Activated CD4-positive, CD25-positive, alpha-beta regulatory T cell treated with anti-CD3 and anti-CD28 coated beads, Interleukin-2, amount 50 U/mL, for 72 hours (primary cell): ENCODE results near the gene CARNS1.

Source experiments
- DNase-seq: peaks from one replicate; pipeline ENCODE4 v3.0.0; 2021

CARNS1 gene, protein sequence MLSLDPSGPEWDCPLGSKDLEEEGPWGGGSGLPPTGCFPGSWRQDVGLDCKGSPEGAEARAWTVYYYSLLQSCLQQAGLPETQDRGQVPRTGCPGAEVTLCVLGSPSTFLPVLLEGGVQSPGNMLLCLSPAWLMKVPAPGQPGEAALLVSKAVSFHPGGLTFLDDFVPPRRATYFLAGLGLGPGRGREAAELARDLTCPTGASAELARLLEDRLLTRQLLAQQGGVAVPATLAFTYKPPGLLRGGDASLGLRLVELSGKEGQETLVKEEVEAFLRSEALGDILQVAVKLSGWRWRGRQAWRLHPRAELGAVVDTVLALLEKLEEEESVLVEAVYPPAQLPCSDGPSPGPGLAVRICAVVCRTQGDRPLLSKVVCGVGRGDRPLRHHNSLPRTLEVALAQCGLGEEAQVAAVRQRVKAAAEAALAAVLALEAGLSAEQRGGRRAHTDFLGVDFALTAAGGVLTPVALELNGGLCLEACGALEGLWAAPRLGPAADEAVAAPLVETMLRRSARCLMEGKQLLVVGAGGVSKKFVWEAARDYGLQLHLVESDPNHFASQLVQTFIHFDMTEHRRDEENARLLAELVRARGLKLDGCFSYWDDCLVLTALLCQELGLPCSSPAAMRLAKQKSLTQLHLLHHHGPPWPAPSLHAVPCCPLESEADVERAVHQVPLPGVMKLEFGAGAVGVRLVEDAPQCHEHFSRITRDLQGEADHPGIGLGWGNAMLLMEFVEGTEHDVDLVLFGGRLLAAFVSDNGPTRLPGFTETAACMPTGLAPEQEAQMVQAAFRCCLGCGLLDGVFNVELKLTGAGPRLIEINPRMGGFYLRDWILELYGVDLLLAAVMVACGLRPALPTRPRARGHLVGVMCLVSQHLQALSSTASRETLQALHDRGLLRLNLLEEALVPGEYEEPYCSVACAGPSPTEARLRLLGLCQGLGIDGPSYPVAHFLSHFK

DNA sequence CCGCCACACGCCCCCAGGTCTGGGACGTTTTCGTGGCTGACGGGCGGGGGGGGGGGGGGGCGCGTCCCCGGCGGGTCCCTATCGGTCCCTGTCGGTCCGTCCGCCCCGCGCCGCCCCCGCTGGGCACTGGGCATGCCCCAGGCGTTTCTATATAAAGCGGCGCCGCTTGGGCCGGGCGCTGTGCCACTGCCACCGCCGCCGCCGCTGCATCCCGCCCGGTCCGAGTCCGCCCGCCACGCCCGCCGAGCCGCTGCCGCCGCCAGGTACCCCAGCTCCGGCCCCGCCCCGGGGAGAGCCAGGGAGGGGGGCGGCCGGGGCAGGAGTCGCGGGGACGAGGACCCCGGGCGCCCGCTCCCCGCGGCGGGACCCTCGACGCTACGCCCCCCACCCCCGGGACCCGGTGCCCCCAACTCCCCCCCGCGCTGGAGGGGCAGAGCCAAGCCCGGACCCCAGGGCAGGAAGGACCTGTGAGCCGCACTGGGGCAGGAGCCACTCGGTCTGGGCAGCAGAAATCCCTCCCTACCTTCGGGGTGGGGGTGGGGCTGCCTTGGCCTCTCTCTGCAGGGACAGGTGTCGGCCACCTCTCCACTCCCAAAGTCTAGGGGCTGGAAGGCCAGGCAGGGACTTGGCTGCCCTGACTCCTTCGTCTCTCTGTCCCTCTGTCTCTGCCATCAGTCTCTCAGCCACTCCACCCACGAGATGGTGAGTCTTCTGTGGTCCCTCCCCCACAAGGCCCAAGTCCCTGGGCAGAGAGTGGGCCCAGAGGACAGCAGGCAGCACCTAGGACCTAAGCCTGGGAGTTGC lies at the start of gene CARNS1:
TSS of gene CARNS1 (plus strand) at position 178 of the 804 bp plus-strand sequence. CDS start at position 700, 522 bp downstream.
- DNase-seq: no peak

DNA sequence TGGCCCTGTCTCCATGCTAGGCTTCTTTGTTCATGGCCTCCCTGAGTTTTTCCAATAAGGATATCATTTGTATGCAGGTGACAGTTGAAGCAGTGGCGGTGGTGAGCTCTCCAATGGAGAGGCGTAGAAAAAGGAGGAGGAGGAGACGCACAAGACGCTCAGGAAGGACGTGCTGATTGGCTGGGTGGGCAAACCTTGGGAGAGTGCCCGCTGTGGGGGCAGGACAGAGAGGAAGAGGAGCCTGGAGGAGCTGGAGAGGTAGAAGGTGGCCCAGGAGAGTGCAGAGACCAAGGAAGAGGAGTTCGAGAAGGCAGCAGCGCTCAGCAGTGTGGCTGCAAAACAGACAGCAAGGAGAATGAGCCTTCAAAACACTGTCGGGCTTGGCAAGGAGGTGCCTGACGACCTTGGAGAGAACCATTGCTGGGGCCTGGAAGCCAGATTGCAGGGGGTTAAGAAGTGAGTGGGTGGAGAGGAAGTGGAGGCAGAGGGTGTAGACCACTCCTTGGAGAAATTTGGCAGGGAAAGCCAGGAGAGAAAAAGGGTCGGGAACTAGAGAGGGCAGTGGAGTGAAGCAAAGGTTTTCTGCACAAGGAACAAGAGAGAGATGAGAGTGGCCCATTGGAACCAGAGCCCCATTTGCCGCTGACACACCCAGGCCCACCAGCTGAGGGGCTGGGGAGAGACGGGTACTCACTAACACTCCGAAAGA lies 49.6 kb upstream of the CARNS1 start:
- no peak for DNase-seq

DNA sequence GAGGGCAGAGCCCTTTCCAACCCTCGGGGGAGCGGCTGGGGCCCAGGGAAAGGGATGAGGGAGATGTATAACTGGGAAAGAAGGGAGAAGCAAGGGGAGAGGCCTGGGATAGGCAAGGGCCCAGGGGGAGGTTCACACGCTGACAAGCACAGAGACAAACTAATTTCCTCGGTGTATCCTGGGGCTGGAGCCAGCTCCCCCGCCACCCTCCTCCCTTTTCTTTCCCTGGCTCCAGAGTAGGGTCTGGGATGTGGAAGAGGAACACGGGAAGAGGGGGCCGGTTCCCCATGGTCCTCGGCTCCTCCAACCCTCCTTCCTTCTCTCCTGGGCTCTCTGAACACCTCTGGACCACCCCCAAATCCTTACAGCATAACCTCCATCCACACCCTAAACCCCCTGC lies 48.9 kb upstream of the CARNS1 start:
- no peak for DNase-seq

DNA sequence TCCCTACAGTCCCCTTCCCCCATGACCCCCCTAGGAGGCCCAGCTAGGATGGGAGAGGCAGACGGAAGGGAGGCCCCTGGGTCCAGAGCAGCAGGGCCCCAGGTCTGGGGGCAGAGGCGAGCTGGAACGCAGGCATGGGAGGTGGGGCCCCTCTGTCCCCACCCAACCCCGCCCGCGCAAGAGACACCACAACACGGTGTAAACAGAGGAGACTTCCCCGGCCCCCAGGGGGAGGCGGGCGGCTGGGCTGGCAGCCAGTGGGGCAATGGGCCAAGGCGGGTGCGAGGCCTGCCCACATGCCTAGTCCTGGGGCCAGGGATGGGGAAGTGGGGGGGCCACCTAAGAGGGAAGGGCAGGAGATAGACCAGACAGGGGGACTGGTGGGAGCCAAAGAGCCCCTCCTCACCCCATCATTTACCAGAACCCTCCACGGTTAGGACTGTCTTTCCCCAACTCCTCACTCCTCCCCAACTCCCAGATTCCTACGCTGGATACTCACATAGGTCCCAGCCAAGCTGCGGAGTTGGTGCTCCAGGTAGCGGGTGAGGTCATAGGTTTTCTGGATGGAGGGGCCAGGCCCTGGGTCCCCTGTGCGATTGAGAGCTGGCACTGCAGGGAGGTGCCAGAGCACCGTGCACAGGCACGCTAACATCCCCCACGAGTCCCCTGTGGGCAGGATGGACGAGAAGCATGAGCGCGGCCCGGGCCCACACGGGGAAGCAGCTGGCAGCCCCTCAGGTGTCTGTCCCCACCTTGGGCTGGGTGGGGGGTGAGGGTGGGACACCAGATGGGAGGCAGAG lies 48.3 kb upstream of the CARNS1 start:
- DNase-seq: no peak

DNA sequence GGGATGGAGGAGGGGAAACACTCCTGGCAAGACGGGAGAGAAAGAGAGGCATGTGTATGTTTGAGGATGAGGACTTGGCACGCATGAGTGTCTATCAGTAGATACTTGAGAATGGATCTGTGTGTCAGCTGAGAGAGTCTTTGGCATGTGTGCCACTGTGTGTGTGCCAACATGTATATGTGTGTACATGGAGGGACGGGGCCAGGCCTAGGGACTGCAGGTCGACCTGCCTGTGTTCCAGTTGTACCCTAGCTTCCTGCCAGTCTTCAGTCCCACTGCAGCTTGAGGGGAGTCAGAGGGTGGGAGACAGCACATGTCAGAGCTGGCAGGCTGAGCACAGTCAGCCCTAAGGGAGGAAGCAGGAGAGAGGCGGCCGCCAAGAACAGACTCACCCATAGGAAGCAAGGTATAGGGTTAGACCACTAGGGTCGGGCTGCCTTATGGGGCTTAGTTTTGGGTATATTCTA lies 47.7 kb upstream of the CARNS1 start:
- no peak for DNase-seq

DNA sequence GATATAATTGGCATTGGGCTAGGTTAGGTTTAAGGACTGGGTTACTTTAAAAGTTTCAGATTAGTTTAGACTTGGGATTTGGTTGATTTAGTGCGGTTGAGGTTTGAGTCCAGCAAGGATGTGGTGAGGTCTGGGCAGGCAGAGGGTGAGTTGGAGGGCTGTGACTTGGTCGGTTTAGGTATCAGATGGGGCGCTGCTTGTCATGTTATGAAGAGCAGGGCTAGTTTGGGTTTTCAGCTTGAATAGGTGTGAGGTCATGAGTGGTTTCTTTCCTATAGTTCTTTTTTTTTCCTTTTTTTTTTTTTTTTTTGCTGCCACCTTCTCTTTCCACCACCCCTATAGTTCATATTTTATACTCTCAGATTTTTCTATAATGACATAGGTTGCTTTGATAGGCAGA lies 46.9 kb upstream of the CARNS1 start:
- DNase-seq: no peak

DNA sequence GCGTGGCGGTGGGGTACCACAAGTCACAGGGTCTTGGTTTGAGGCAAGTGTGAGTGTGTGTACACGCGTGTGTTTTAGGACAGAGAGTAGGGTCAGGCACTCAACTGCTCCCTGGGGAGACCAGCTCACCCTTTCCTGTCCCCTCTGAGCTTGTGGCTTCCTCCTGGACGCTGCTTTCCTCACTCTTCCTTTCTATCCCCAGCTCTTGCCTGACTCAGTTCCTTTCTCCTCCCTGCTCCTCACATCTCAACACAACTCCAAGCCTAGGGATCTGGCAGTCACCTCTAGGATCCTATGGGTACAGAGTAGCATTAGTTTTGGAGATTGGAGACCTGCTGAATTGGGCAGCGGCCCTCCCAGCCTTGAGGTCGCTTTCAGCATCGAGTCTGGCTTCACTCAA lies 46.2 kb upstream of the CARNS1 start:
- no peak for DNase-seq

DNA sequence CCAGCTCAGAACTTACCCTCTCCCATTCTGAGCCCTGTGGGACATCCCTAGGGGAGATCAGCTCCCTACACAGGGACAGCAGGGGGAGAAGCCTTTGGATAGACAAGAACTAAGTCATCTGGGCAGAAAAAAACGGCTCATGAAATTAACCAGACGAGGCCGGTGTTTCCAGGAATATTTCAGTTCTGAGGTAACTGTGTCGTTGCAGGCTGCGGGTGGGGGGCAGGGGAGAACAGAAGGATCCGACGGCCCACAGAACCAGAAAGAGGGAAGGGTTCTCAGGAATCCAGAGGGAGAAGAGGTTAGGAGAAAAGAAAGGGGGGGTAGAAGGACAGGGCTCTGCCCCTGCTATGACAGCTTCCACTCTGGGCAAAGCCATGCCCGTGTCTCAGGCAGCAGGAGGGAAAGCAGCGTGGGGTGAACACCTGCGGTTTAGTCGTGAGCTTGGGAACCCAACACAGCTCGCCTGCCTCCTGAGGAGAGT lies 45.6 kb upstream of the CARNS1 start:
- DNase-seq: no peak

DNA sequence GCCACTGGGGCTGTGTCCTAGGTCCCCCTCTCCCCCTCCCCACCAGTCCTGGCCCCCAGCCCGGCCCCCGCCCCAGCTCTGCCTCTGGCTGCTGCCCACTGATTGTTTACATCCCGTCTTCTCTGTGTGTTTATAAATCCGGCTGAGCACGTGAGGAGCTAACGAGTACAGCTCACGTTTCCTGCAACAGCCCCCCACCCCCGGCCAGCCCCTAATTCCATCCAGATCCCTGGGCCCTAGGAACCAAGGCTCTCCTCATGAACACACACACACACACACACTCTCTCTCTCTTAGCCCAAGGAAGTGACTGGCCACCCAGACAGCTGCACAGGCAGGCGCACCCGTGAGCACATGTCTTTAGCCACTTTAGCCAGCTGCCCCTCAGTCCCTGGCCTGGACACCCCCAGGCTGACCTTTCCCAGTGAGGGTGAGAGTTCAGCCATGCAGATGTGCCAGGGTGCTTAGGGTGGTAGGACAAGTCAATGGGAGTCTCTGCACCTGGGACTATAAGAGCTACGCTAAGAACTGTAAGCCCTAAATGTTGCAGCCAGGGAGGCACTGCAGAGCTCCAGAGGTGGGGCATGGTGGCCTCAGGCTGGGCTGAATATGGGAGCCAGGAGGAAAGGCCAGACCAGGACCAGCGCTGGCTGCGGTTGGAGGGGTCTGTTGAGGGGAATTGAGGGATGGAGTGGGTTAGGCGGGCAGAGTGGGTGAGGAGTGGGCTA lies 45.0 kb upstream of the CARNS1 start:
- no peak for DNase-seq

DNA sequence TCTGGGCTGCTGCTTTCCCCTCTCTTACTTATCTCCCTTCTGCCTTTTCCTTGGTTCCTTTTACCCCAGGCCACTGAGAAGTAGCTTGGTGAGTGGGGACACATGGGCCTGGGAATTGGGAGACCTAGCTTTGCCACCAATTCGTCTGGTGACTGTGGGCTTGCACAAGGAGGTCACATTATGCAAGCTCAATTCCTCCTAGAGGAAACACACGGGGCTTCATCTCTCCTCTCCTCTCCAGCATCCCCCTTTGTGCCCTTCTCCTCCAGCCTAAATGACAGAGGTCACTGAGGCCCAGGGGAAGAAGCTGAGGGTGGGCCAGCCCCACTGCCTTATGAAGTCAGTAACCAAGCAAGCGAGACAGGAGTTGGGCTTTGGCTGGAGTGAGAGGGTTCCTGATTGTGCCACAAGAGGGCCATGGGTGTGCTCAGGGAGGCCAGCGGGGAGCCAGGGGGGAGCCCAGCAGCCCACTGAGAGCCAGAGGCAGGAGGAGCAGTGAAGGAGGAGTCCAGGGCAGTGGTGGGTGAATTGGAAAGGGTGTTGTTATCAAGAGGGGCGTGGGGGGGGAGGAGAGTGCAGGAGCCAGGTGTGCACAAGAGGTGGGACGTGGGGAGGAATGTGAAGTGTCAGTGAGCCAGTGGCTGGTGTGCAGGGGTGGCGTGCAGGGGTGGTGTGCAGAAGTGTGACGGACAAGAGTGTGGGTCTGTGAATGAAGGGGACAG lies 44.1 kb upstream of the CARNS1 start:
- DNase-seq: no peak

DNA sequence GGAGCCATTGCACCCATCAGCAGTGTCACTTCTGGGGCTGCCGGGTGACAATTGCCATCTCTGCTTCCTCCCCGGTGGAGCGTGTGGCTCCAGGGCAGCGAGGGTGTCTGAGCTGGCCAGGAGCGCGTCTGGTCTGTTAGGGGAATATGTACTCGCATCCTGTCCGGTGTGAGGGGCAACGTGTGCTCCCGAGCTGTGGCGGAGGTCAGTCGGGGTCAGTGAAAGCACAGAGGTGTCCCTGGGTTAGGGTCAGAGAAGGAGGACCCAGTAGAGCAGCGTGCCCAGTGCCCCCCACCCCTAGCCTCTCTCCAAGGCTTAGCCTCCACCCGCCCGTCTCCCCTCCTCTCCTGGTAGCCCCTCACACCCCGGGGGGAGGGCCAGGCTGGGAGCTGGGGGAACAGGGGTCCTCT lies 43.6 kb upstream of the CARNS1 start:
- DNase-seq: no peak

DNA sequence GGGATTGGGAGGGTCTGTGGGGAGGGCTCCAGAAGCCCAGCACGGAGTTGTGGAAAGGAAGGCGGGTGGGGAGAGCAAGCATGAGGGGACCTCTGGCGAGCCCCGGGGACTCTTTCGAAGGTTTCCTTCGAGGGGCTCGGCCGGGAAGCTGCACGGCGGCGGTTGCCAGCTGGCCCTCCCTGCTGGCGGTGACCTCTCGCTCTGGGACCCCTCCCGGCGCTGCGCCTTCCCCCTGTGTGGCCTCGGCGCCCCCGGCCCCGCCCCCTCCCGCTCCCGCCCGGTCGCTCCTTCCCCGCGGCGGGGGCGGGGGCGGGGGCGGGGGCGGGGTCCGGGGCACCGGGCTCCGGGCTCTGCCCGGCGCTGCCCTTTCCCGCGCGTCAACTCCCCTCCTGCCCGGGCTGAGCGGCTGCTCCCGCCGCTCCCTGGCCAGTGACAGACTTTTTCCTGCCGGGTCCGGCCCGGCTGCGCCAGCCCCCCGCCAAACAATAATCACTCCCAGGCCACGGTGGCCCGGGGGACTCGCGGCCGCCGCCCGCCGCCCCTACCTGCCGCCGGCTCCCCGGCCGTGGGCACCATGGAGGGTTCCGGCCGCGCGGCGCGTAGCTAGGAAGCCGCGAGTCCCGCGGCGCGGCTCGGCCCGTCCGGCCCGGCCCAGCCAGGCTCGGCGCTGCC lies 43.0 kb upstream of the CARNS1 start:
- DNase-seq: no peak

DNA sequence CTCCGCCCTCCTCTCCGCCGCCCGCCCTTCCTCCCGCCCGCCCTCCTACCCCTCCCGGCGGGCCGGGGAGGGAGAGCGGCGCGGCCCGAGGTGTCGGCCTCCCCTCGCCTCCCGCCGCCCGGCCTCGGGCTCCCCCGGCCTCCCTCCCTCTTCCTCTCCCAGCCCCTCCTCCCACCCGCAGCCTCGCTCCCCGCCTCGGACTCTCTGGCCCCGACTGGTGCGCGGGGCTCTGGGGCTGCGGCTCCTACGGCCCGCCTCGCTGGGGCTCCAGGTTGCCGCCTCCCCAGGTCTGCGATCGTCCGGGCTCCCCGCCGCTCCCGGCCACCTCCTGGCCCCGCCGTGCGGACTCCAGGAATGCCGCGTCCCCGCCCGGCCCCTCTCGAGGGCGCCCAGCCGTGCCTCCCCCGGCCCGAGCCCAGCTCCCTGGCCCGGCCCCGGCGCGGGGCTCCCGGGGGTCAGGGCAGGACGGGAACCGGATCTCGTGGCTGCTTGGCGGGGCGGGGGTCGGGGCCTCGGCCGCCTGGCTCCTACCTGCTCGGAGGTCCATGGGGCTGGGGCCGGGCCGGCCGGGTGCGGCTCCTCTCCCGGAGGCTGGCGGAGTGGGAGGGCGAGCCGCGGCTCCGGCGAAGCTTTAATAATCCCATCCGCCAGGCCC lies 42.4 kb upstream of the CARNS1 start, which contains the start of gene CLCF1:
TSS of gene CLCF1 (minus strand) at position 606 of the 655 bp plus-strand sequence. CDS start at position 547, 59 bp downstream.
- no peak for DNase-seq

DNA sequence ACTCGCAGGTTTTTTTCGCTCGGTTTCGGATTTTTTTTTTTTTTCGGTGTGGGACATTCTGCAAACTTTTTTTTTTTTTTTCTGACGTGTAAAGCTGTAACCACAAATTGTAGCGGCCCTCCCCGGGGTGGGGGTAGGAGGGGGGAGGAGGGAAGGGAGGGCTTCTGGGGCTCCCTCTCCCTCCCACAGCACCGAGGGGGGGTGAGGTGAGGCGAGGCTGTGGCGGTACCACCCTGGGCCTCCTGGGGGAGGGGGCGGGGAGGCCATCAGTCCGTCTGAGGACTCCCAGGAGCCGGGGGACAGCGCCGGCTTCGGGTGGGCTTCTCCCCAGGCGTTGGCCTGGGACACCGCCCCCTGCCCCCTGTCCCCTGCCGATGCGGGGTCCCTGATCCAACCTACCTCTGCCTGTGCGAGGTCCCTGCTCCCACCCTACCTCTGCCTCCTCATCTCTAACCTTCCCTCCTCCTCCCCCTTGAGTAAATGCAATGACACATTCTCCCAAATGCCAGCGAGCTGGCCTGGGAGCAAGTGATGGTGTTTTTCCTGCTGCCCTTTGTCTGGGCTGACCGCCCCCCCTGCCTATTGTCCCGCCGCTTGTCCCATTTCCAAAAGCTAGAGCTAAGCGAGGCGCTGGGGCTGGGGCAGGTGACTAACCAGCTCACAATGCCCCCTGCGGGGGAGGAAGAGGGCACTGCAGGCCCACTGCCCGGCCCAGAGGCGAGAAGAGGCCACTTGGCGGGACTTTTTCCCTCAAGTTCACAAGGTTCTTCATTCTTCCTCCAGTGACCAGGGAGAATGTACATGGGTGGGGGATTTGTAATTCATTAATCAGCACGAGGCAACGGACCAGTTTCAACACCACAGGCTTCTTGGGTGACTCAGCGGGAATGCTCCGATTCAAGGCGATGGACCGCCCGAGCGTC lies 41.6 kb upstream of the CARNS1 start:
- DNase-seq: peak; percentile 61

DNA sequence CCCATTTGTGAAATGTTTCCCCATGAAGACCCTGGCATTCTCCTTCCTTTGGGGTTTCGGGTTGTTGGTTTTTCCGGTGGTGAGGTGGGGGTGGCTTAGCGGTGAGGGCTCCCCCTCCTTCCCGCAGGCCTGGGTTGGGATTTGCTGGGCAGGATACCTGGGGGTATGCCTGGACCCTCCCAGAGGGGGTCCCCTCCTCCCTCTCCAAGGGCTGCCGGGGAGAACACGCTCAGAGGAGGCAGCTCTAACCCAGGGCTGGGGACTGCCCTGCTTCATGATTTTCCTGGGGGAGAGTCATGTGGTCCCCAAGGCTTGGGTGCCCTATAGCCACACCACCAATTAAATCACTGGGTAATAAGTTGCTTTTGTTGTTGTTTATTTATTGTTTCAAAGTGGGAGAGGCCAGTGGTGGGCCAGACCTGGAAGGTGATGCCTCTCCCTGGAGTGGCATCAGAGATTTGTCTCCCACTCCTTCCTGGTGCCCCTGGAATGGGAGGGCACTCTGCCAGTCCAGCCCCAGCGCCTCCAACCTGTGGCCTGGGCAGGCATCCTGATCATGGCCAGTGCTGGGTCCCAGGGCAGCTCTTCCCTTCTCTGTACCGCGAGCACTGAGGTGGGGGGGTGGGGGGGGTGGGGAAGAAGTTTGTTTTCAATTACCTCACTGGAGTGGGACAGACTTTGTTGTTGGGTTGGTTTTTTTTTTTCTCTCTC lies 40.8 kb upstream of the CARNS1 start:
- DNase-seq: no peak

DNA sequence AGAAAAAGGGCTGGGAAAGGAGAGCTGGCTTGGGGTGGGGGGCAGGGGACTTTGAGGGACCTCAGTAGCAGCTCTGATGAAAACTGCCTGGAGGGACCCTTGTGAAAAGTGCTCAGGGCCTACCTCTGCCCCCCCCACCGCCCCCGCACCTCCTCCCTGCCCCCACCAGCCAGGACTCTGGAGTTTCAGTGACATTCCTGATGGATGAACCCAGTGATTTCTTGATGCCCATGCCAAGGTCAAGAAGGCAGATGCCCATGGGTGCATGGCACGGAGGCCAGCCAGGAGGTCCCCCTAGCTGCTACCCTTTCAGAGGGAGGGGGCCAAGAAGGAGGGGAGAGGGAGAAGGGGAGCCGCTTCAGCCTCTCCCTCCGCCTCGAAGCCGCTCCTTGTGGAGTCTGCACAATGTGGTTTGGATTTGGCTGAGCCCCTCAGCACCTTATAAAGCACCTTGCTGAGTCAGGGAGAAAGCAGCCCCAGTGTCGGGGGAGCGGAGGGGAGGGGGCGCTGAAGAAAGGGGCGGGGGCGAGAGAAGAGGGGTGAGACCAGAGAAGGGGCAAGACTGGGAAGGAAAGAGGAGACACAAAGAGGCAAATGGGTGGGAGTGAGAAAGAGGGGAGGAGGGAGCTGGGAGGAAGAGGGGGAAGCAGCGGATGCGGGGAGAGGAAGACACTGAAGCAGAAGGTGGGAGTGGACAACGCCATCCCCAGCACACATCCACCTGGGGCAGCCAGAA lies 40.0 kb upstream of the CARNS1 start:
- no peak for DNase-seq
